Stromal cell of bone marrow (primary cell): ENCODE results near the gene HIF1AN.
"Not testable (repeated sequence)": the region's sequence is repeated elsewhere in the genome, so short reads cannot be mapped to it uniquely, and the experiment has no call there.

Experiments
- DNase-seq: peaks from one replicate; pipeline ENCODE4 v3.0.0-alpha.2; 2012; ENCODE audit warnings: low read depth

HIF1AN gene

DNA sequence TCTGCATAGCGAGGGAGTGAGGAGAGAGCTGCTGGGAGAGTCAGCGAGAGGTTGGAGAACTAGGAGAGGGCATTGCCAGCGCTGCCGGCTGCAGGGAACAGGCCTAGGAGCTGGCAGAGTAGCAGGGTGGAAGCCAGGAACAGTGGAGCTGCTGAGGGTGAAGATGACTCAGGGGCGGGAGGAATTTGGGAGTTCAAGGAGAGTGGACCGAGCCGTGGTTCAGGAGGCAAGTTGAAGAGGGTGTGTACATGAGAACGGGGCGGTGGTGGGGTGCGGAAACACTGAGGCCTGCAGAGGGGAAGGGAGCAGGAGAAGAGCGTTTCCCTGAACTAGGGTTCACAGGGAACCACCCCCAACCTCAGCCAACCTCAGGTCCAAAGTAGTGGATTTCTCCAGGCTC lies 31.5 kb downstream of the HIF1AN start:
- no peak for DNase-seq

DNA sequence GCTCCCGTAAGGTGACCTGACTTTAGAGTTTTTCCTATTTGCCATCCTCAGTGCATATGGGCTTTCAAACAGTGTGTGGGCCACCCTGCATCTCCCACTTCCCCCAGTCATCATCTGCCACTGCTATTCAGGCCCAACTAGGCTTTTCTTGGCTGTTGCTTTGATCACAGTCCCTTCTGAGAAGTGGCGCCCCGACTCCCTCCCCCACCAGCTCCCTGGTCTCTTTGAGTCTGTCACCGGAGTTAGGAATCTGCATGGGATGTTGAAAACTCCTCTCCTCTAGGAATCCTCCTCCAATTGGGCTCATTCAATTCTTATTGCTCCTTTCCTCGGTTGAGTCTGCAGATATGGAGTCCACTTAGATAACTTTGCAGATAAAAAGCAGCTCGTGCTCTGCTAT lies 32.1 kb downstream of the HIF1AN start:
- no peak for DNase-seq

DNA sequence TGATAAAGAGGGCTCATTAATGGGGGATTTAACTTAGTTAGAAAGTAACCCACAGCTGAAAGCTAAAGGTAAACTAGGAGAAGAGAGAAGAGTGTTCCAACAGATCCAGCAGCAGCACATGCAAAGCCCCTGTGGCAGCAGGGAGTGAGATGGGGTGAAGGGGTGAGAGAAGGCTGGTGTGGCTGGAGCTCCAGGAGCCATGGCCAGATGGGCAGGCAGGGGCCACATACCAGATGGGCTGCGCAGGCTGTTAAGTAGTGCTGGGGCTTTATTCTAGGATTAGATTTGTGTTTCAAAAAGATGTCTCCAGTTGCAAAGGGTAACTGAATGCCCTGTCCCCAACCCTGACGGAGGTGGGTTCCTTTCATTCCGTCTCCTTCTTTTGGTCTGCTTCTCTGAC lies 33.2 kb downstream of the HIF1AN start:
- no peak for DNase-seq

DNA sequence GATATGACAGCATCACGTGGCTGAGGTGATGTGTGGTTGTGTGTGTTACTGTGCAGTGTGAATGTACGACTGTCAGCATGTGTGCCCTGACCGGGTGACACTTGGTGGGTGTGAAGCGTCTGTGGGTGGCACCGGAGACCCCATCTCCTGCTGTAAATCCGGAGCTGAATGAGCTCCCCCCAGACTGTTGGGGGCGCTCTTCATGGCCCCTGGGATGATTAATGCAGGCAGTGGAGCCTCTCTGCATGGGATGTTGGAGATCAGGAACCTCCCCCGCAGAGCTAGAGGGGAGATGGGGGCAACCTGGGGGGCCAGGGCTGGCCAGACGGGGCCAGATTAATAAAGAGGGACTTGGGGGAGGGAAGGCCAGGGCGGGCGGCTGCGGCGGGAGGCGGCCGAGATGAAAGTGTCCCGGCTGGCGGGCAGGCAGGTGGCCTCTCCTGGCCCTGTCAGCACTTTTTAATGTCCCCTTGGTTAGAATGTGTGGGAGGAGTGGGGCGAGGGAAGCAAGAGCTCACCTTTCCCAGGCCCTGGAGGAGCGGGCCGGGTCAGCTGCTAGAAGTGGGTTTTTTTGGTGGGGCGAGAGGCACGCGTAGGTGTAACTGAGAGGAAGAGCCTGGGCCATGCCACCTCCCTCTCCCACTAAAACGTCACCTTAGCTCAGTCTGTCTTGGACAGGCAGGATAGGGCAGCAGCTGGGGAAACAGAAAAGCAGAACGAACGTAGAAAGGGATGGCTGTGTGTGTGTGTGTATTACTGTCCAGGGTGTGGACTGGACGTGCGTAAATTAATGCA lies 34.1 kb downstream of the HIF1AN start:
- DNase-seq, result no peak

DNA sequence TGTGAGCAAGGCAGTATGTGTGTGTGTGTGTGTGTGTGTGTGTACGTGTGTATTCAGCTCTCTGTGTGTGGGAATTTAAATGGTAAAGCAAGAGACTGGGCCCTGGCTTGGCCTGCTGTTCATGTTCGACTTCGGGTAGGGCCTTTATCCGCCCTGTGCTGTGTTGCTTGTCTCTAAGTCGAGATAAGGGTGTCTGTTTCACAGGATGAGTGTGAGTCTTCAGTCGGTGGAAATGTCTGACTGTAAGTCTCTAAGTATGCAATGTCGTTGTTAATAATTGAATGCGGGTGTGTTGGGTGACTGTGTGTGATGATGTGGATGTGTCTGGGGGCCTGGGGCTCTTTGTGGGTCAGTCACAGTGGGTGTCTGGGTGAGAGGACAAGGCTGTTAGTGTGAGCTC lies 34.8 kb downstream of the HIF1AN start:
- DNase-seq, result no peak

DNA sequence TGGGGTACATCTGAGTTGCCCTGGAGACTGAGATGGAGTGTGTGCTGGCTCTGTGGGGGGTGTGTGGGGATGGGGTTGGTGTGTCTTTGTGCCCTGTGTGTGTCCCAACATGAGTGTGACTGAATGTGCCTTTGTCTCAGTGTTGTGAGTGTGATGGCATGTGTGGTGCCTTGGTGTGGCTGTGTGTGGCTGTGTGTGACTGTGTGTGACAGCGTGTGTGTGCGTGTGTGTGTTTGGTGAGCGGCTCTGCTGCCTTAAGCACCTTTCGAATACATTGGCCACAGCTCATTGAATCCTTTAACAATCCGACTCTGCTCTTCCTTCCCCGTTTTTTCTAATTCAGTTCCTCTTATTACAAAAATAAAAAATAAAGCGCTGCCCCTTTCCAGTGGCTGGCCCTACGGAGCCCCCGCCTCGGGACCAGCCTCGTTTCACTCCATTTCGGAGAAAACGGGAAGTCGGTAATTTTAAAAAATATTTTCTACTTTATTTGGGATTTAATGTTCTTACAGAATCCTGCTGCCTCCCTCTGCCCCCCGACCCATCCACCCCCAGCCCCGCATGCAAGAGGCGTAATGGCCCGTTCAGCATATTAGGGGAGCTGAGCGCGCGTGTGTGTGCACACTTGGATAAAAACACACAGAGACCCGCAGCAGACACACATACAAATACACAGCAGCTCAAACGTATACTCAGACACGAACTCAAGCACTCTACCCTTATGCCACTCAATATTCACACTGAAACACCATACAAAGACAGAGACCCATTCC lies 35.5 kb downstream of the HIF1AN start:
- DNase-seq, result no peak

DNA sequence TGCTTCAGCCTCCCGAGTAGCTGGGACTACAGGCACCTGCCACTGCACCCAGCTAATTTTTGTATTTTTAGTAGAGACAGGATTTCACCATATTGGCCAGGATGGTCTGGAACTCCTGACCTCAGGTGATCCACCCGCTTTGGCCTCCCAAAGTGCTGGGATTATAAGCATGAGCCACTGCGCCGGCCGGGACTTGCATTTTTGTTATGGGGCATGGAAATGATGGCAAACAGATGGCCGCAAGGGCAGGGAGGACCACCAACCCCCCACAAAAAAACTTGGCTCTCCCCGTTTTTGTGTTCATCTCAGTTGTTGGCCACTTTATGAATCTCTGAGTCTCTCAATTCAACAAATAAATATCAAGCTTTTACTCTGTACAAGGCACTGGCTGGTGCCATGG lies 39.4 kb downstream of the HIF1AN start:
- not testable (repeated sequence) for DNase-seq

DNA sequence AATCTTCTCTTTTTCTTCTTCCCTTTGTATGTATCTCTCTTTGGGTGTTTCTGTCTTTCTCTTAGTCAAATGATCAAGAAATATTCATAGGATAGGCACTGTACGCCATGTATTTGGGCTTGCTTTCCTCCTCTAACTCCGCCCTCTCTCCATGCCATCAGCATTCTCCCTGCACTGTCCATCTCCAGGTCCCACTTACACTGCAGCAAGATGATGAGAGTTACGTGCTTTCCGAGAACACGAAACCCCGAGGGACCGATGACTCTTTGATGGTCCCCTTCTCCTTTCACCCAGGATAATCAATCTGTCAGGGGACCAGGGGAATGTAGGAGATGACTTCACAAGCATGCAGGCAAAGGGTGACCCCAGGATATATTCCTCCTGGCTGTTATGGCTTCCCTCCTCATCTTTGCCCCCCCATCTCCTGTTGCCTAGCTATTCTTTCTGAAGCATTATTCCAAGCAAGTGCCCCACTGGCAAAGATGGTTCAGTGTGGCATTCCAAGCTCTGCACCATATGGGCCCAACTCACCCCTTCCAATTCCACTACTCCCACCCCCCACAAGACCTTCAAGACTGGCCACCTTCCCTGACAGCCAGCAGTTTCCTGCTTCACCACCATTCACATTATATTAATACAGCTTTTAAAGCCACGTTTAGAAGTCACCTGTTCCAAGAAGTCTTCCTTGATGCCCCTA lies 40.0 kb downstream of the HIF1AN start:
- no peak for DNase-seq

DNA sequence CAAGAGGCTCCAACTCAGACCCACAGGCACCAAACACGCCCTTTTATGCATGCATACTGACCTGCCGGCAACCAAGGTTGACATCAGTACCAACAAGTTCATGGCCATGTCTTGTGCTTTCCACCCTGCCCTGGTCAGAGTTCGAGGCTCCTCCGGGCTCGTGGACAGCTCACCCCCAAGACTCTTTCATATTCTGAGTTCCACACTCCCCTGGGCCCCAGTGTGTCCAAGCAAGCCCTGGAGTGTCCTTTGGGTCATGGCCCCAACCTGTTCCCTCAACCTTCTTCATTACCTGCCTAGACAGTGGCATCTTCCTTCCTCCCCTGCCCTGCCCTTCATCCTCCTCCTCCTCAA lies 40.5 kb downstream of the HIF1AN start:
- DNase-seq, result no peak

DNA sequence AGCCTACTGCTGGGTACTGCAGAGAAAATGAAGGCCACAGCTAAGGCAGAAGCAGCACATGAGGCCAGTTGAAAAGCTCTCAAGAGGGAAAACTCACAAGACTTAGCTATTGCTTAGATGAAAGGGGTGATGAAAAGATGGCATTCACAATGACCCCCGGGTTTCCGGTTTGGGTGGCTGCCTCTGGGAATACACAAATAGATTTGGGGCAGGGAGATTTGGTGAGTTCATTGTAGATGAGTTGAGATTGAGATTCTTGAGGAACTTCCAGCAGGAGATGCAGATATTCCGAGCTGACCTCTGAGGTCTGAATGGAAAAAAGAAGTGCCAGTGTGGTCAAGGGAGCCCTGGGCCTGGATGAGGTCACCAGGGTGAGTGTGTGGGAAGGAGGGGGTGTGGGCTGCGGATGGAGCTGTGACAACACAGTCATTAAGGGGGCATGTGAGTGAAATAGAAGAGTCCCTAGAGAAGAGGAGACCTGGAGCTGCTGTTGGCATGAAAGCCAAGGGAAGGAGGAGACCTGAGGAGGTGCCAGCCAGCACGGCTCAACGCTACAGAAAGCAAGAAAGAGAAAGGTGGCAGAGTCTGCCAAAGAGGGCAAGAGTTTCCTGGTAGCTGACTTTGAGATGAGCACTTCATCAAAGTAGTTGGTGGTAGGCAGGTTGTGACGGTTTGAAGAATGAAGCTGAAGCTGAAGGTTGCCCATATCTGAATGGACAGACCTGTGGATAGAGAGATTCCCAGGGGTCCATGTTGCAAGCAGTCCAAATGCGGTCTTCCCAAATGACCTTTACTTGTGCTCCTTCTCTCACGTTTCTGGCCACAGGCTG lies 43.7 kb downstream of the HIF1AN start:
- no peak for DNase-seq

DNA sequence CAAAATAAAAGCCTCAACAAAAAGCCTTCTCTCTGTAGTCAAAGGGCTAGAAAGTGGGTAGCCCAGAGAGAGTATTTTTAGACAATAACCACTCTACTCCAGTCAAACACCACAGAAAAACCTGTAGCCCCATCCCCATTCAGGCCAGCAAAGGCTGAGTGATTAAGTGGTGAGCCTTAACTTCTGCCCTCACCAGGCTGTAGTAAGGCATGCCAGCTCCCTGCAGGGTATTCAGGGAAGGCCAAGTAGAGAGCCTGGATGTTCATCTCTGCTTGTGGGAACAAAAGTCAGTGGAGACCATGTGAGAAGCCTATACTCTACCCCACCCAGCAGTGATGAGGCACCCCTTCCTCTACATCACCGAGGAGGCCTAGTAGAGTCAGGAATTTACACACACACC lies 51.2 kb downstream of the HIF1AN start:
- no peak for DNase-seq

DNA sequence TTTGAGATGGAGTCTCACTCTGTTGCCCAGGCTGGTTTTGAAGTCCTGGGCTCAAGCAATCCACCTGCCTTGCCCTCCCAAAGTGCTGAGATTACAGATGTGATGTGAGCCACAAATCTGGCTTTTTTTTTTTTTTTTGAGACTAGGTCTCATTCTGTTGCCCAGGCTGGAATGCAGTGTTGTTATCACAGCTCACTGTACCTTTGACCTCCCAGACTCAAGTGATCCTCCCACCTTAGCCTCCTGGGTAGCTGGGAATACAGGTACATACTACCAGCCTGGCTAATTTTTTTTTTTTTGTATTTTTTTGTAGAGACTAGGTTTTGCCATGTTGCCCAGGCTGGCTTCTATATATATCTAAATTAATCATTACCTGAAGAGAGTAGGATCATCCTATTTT lies 62.4 kb downstream of the HIF1AN start:
- DNase-seq, result no peak

DNA sequence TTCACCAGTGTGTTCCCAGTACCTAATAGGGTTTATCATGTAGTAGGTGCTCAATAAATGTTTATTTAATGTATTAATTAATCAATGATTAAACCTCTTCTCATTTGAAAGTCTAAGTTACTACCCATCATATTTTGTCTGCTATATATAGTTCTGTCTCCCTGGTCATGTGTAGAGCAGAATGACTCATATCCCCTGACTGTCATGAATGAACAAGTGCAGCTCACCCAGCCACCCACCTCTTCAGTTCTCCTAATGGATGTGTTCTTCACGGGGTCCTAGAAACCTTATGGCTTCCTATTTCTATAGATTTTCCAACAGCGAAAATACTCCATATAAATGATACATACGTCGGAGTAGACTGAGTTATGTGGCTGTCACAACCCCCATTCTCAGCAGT lies 64.5 kb downstream of the HIF1AN start:
- no peak for DNase-seq

DNA sequence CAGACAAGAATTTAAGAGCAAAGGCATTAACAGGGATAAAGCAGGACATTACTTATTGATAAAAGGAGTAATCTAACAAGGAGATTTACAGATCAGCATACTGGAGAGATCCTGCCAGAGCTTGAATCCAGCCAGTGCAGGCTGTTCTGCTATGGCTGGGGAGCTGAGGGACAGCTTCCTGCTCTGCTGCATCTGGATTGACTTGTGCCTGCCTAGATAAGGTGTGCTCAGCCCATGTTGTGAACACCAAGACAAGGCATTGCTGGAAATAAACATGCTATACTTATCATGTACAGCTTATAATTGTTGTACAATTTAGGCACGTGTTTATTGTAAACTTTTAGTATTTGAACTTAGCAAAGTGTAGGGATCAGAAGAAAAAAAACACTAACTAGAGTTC lies 71.7 kb downstream of the HIF1AN start:
- no peak for DNase-seq
